Neural progenitor cell (in vitro differentiated cells): ENCODE measurements around the gene ZNF462.

Experiments used
- CTCF ChIP-seq: fragments of 200-600 bp; sonication (generic); IDR thresholded peaks from 2 replicates; pipeline ENCODE4 v1.5.1; 2017; ENCODE audit warnings: antibody characterized with exemption, mild to moderate bottlenecking
- EZH2 ChIP-seq: fragments of 200-600 bp; sonication (generic); IDR thresholded peaks from 2 replicates; pipeline ENCODE4 v1.6.1; 2017; ENCODE audit warnings: antibody characterized with exemption, mild to moderate bottlenecking, moderate library complexity
- EZH2phosphoT487 ChIP-seq: fragments of 200-600 bp; sonication (generic); IDR thresholded peaks from 2 replicates; pipeline ENCODE4 v1.6.1; 2017; ENCODE audit warnings: antibody characterized with exemption

GRCh38 chr9:106877345-106877744, 14.4 kb downstream of the ZNF462 start:
- TF ChIP-seq CTCF (no peak), EZH2 (no peak), EZH2phosphoT487 (no peak)
